Stimulated activated CD4-positive, alpha-beta T cell treated with anti-CD3 and anti-CD28 coated beads, TNF-alpha, amount 100 ng/mL, for 24 hours (primary cell): ENCODE results near the gene RETREG1.
"Not testable (repeated sequence)": the region's sequence is repeated elsewhere in the genome, so short reads cannot be mapped to it uniquely, and the experiment has no call there.

ENCODE experiments used
- DNase-seq, 3 experiments: peaks; one replicate each; pipeline ENCODE4 v3.0.0-alpha.2; 2020; ENCODE audit warnings: low read depth in 3 of 3

RETREG1 gene

DNA sequence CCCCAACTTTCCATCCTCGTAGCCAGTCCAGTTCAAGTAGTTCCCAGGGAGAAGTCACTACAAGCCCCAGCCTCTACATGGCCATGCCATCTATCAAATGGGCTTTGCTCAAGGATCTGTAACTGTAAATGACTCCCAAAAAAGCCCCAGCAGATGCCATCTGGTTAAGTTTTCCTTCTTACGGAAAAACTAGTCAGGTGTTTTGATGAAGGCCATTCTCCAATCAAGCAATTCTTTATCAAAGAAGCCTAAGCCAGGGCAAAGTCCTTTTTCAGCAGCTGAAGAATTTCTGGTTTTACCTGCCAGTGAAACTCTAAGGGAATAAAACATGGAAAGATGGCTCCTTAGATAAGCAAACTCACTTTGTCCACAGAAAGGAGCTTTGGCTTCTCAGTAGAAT, 129.3 kb downstream of the RETREG1 start:
- no peak for DNase-seq

DNA sequence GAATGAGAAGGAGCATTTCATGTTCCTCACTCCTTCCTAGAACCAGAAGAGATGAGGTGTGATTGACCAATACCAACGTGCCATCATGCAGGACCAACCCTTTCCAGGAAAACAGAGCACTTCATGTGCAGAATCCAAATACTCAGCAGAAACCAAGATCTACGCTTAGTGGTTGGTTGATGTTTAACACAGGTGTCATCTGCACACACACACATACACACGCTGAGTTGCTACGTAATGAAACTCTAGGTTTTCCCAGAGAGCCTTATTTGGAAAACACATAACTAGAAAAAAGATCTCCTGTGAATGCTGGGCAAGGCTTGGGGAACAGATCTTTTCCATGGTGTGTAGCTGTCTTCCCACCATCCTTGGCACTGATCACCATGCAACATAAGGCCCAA, 130.1 kb downstream of the RETREG1 start:
- no peak for DNase-seq

GRCh38 chr5:16485656-16486055, 131.1 kb downstream of the RETREG1 start:
- DNase-seq, result no peak

DNA sequence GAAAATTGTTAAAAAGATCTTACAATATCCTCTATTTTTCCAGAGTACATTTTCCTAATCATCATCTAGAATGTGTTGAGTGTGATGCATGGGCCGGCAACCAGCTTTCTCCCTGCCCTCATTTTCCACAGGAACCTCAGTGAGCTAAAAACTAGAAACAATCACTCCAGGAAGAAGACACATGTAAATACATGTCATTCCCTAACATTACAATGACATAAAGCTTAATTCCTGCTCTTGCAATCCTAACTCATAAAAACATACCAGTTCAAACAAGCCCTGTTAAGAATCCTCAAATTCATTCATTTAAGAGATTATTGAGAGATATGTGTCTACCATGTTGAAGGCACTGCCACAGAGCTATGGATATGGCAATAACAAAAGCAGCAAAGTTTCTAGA, 132.7 kb downstream of the RETREG1 start:
- DNase-seq, result no peak

- no peak for DNase-seq
These were observed 133.4 kb downstream of the RETREG1 start for GRCh38 chr5:16483361-16483760.

DNA sequence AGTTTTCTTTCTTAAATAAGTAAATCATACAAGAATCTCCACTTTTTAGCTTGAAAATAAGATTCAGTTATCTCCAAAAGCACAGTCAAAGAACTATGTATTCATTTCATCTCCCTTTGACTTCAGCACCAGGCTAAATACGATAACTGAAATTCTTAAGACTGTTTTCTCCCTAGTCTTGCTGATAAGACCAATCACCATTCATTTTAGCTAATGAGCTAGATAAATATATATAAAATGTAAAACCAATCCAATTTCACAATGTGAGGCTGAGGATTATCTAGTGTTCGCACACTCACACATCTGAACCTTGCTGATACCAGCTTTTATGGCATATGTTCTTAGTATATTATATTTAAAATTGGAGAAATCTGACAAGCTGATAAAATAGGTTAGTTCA, 133.9 kb downstream of the RETREG1 start:
- no peak for DNase-seq

GRCh38 chr5:16480821-16481538, 135.8 kb downstream of the RETREG1 start:
- DNase-seq, result no peak

- no peak for DNase-seq
These were observed 136.7 kb downstream of the RETREG1 start for GRCh38 chr5:16480144-16480543.

DNA sequence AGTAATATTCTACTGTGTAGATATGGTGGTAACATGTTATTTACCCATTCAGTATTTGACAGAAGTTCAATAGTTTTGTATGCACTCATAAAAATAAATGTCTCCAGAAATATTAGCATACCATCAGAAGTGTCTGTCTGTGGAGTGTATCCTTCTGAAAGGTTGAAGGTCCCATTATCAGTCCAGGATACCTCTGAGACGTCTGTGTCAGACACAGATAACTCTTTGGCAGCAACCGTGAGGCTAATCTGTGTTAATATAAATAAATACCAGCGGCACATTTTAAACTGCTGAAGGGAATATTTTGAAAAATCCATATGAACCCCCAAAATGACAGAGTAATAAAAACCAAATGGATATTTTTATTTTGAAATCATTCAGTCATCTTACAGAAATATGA, 139.3 kb downstream of the RETREG1 start:
- no peak for DNase-seq

GRCh38 chr5:16476417-16476816, 140.4 kb downstream of the RETREG1 start:
- not testable (repeated sequence) for DNase-seq

GRCh38 chr5:16471387-16471786, 145.4 kb downstream of the RETREG1 start:
- DNase-seq, result no peak

- peak in 1 of 3 experiments; percentile 9 for DNase-seq
These were observed 149.2 kb downstream of the RETREG1 start for GRCh38 chr5:16467363-16468219.

DNA sequence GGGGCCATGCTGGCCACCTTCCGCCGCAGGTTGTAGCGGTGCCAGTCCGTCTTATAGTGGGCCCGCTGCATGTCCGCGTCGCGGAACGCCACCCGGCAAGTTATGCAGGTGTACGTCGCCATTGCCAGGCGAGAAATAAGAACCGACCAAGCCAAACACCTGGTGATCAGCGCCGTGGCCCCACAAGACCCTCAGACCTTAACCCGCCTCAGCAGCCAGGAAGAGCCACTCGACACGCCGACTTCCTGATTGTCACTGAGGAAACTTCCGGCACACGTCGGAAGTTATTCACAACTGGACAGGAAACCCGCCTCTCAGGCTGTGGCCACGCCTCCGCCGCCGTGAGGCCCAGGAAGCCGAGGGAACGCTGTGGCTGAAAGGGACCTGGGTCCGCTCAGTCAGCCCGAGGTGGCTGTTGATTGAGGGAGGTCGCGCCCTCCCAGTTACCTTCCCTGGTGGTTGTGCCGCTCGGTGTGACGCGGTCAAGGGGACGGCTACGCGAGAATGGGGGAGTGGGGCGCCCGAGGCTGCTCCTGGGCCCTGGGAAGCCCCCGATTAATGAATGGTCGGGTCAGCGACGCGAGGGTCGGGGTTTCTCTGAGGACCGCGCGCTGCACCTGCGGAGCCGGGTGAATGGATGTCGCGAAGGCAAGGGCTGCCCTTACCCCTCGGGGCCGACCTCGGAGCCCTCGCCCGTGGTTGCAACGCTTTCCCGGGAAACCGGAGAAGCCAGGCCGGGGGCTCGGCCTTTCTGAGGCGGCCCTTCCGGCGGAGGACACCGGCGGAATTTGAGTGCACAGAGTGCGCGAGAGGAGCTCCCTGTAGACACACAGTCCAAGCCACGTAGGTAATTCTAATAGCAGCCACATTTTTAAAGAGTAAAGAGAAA, 151.0 kb downstream of the RETREG1 start, which contains the start of gene ZNF622:
TSS of gene ZNF622 (minus strand) at position 257 of the 889 bp plus-strand sequence. CDS start at position 122, 135 bp downstream.
- peak; percentile 78 to 89 (median 84) for DNase-seq

DNA sequence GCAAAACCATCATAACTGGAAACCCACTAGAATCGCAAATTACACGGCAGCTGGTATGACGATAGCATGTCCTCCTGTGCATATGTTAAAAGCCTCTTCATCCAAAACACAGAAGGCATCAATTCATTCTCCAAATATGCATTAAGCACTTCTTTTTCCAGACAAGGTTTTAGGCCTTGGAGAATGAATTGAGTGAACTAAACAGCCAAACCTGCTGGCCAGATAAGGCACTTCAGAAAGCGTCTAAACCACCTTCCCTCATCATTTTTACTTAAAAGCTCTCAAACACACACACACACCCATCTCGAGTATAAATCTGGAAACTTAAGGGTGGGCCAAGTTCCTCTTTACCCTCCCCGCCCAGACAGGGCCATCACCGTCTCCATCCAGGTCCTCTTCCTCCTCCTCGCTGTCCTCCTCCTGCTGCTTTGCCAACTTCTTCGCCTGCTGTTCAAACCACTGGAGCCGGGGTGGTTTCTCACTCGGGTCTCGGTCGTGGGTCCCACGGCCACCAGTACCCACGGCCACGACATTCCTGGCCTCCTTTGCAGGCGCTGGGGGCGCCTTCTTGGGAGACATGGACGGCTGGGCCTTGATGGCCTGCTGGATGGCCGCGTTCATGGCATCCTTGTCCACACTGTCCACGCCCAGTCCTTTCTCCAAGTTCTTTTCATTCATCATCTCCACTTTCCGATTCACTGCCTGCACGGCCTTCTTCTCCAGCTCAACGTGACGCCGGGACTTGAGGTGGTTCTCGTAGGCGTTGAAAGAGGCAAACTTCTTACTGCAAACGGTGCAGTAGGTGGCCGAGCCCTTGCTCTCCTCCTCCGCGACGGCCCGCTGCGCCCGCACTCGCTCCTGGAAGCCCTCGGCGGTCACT, 151.9 kb downstream of the RETREG1 start:
- no peak for DNase-seq

DNA sequence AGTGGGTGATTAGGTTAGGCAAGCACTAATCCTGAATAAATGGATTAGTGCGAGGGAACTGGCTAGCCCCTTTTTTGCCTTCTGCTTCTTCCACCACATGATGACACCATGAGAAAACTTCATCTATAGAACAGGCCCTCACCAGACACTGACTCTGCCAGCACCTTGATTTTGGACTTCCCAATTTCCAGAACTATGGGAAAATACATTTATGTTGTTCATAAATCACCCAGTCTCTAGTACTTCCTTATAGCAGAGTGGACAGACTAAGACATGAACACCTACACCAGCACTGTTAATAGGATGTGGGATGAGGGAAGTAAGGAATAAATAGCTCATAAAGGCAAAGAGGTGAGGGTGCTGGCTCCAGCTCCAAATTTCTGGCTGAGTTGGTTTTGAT, 152.6 kb downstream of the RETREG1 start:
- no peak for DNase-seq

- DNase-seq, result no peak
These were observed 155.0 kb downstream of the RETREG1 start for GRCh38 chr5:16461782-16462181.

DNA sequence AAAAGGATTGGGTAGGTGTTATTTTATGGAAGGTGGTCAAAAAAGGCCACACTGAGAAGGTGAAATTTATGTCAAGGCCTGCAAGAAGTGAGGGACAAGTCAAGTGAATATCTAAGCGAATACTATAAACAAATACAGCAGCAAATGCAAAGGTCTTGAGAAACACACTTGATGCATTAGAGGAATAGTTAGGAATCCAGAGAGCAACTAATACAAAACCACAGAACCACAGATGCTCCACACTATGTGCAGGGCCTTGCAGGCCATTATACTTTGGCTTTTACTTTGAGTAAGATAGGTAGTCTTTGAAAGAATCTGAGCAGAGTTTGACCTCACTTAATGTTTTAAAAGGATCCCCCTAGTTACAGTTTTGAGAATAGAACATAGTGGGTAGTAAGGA, 155.8 kb downstream of the RETREG1 start:
- DNase-seq, result no peak

GRCh38 chr5:16459451-16459850, 157.3 kb downstream of the RETREG1 start:
- DNase-seq, result no peak

DNA sequence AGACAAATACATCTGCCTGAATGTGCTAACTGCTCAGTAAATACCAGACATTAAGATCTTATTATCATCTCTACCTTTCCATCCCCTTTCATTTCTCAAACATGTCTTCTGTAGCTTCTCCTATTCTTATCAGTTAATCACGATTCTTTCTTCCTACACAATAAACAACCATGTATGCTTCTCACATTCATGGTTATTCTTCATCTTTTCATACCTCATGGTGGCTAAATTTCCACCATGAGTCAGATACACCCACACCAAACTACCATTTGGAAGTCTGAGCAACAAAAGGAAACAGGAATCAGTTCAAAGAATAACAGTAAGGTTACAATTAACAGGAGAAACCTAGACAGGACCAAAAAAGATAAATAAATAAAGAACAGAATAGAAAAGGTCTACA, 158.9 kb downstream of the RETREG1 start:
- DNase-seq, result no peak

GRCh38 chr5:16457451-16457850, 159.3 kb downstream of the RETREG1 start:
- no peak for DNase-seq
